Left kidney (tissue), 2 donors: ENCODE measurements around the gene RHOC. TPM values are rescaled to one million over a fixed set of nuclear protein-coding genes. Genes with fewer than 3 reads are reported as not detected.
A peak's percentile ranks its signal among the peaks of the same experiment; 100 is the strongest.

Experiments
- DNase-seq: peaks from one replicate; pipeline ENCODE4 v3.0.0-alpha.2; 2013
- polyA plus RNA-seq: library from polyadenylated mRNA; unstranded; fragments of 120-200 nt; gene quantifications from one replicate; pipeline ENCODE4 v1.2.1, GENCODE V29; 2013; ENCODE audit not compliant: insufficient read length

Gene RHOC
- polyA plus RNA-seq, 1 donor: 192 TPM

- DNase-seq: no peak
Measured at GRCh38 chr1:112719706-112720105, 12.8 kb upstream of the RHOC start.

- no peak for DNase-seq
Measured at GRCh38 chr1:112718691-112719418, 11.9 kb upstream of the RHOC start.

GRCh38 chr1:112717263-112717873 is 10.4 kb upstream of the RHOC start:
- DNase-seq: no peak

GRCh38 chr1:112716133-112716720 is 9.3 kb upstream of the RHOC start:
- peak; percentile 92 for DNase-seq

GRCh38 chr1:112715264-112716053 is 8.5 kb upstream of the RHOC start, which contains the start of gene PPM1J:
Gene PPM1J (minus strand): TSS chr1:112715332. CDS start chr1:112715301, 31 bp downstream.
- DNase-seq: peak; percentile 91

- no peak for DNase-seq
Measured at GRCh38 chr1:112714313-112715263, 7.7 kb upstream of the RHOC start.

GRCh38 chr1:112713466-112714312 is 6.8 kb upstream of the RHOC start:
- no peak for DNase-seq

- DNase-seq: no peak
Measured at GRCh38 chr1:112712701-112713128, 5.8 kb upstream of the RHOC start.

GRCh38 chr1:112712191-112712590 is 5.3 kb upstream of the RHOC start:
- DNase-seq: no peak

- no peak for DNase-seq
Measured at GRCh38 chr1:112711670-112712069, 4.7 kb upstream of the RHOC start.

- DNase-seq: no peak
Measured at GRCh38 chr1:112711041-112711440, 4.1 kb upstream of the RHOC start.

- no peak for DNase-seq
Measured at GRCh38 chr1:112710586-112710985, 3.7 kb upstream of the RHOC start.

- no peak for DNase-seq
Measured at GRCh38 chr1:112710159-112710558, 3.2 kb upstream of the RHOC start.

- no peak for DNase-seq
Measured at GRCh38 chr1:112708489-112708888, 1.6 kb upstream of the RHOC start.

GRCh38 chr1:112708002-112708448 is 1.1 kb upstream of the RHOC start:
- DNase-seq: no peak

GRCh38 chr1:112707221-112708001 is 484 bp upstream of the RHOC start:
- DNase-seq: peak; percentile 90

- DNase-seq: peak; percentile 97
Measured at GRCh38 chr1:112704934-112705627, 1.8 kb downstream of the RHOC start.

GRCh38 chr1:112704391-112704933 is 2.5 kb downstream of the RHOC start:
- DNase-seq: no peak
